Activated T-cell treated with anti-CD3 and anti-CD28 coated beads for 1 hour (primary cell): ENCODE data around the gene PCYT1B.
"Not testable (repeated sequence)": the region's sequence is repeated elsewhere in the genome, so short reads cannot be mapped to it uniquely, and the experiment has no call there.

Experiments
- DNase-seq: peaks from one replicate; pipeline ENCODE4 v3.0.0-alpha.2; 2020; ENCODE audit warnings: low read depth

The PCYT1B gene

DNA sequence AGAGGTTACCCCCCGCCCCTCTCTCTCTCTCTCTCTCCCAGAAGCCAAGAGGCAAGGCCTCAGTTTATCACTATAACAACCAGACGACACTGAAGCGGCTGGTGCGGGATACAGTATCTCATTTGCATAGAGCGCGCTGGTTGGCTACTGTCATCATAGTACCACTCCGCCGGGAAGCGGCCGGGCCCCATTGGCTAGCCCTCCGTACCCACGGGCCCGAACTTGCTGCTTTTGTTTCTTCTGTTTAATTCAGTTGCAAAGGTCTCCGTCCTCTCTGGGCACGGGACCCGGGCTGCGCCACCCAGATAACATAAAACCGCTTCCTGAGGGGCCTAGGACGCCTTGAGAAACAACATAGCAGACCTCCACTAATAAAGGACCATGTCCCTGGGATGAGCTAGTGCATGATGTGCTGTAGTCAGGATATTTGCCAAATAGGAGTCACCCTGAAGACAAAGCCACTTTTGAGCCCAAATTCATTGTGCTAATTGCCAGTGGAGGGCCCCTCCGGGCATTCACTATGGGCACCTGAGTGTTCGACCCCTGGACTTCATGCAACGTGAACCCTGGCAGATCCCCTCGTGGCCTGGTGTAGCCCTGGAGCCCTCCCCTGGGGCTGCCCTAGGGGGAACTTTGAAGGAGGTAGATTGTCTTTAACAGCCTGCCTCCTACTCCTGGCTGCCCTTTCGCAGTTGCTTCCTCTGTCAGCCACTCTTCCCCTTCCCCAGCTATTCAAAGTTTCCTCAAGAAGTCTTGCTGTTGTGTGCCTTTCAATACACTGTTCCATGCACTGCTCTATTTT lies at the start of gene PCYT1B:
TSS of gene PCYT1B (minus strand) at position 91 of the 802 bp plus-strand sequence. CDS start 242 bp downstream, outside the sequence.
- DNase-seq: peak; percentile 32

GRCh38 chrX:24696294-24696693 lies 49.1 kb upstream of the PCYT1B start:
- no peak for DNase-seq

GRCh38 chrX:24694825-24695224 lies 47.7 kb upstream of the PCYT1B start:
- DNase-seq: no peak

DNA sequence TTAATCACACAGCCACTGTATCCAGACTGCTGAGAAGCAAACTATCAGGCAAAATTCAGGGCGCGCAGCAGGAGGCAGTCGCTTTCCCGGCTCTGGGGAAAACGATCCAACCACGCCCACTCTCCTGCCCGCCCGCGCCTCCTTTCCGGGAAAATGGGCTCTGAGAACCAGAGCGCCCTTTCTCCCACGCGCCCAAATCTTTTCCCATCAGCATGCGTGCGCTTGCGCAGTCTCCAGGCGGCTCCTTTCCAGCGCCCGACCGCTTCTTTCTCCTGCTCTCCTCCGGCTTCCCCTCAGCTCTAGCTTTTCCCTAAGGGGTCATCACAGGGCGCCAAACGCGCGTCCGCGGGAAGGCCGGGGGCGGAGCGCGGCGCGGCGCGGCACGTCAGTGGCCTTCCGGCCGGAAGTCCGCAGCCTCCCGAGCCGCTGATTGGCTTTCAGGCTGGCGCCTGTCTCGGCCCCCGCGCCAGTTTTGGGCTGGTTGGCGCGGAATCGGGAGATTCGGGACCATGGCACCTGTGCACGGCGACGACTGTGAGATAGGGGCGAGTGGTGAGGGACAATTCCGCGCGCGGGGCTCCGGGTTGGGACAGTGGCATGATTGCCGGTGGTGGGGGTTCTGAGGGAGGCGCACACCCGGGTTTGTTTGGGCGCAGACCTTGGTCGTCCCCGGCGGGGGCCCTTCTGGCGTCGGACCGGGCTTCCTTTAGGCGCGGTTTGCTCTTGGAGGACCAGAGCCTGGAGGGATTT lies 46.5 kb upstream of the PCYT1B start, which contains the start of gene POLA1:
TSS of gene POLA1 (plus strand) at position 466 of the 750 bp plus-strand sequence. CDS start at position 510, 44 bp downstream.
- DNase-seq: peak; percentile 33

DNA sequence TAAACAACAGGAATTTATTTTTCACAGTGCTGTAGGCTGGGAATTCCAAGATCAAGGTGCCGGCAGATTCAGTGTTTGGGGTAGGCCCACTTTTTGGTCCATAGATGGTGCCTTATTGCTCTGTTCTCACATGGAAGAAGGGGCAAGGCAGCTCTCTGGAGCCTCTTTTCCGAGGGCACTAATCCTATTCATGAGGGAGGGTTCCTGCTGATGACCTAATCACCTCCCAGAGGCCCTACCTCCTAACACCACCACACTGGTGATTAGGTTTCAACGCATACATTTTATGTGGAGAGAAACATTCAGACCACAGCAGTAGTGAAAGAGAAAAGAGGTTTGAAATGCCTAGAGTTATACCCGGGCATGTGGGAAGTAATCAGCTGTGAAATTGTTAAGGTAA lies 45.2 kb upstream of the PCYT1B start:
- DNase-seq: no peak

GRCh38 chrX:24684048-24684447 lies 36.9 kb upstream of the PCYT1B start:
- no peak for DNase-seq

GRCh38 chrX:24682739-24683432 lies 35.7 kb upstream of the PCYT1B start:
- DNase-seq: no peak

- no peak for DNase-seq
Measured at GRCh38 chrX:24676403-24677024, 29.4 kb upstream of the PCYT1B start.

- no peak for DNase-seq
Measured at GRCh38 chrX:24673424-24673823, 26.3 kb upstream of the PCYT1B start.

DNA sequence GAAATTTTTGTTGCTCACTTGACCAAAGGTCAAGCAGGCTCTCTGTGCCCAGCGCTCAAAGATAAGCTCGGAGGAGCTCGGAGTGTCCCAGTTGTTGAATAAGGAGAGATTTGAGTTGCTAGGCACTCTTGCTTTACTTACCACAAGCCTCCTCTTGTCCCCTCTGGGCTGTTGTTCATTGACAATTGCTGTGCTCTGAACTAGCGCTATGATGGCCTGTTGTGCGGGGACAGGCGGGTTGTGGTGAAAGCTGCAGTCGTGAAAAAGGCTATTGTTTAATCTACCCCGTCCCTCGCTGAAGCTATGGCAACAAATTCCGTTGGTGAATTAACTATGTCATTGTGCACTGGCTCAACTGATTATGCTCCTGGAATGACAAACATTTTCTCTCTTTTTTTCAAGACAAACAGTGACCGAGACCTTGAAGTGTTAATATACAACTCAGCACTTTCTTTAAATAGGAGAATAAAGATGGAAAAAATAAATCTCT lies 25.6 kb upstream of the PCYT1B start:
- no peak for DNase-seq

GRCh38 chrX:24668111-24668510 lies 21.0 kb upstream of the PCYT1B start:
- no peak for DNase-seq

DNA sequence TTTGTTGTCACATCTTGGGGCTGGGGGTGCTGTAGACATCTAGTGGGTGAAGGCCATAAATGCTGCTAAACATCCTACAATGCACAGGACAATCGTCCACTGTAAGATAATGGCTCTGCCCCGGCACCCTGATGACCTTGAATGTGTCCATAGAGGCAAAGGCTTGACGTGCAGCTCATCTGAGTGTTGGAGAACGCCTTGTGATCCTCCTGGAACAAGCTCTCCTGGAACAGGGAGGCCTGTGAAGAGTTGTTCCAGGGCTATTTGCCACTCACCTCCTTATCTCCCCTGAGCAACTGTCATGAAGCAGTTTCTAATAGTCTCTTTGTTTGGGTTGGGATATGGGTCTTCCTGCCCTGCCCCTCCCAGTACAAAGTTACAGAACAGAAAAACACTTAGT lies 15.2 kb upstream of the PCYT1B start:
- DNase-seq: no peak

GRCh38 chrX:24661292-24661691 lies 14.1 kb upstream of the PCYT1B start:
- no peak for DNase-seq

GRCh38 chrX:24659646-24660045 lies 12.5 kb upstream of the PCYT1B start:
- no peak for DNase-seq

GRCh38 chrX:24659106-24659505 lies 12.0 kb upstream of the PCYT1B start:
- no peak for DNase-seq

DNA sequence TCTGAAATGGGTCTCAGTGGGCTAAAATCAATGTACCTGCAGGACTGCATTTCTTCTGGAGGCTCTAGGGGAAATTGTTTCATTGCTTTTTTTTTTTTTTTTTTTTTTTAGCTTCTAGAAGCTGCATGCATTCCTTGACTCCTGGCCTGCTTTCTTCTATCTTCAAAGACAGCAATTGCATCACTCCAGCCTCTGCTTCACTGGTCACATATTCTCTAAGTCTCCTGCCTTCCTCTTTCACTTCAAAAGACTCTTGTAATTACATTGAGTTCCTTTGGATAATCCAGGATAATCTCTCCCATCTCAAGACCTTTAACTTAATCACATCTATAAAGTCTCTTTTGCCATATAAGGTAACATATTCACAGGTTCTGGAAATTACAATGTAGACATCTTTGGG lies 11.3 kb upstream of the PCYT1B start:
- no peak for DNase-seq

DNA sequence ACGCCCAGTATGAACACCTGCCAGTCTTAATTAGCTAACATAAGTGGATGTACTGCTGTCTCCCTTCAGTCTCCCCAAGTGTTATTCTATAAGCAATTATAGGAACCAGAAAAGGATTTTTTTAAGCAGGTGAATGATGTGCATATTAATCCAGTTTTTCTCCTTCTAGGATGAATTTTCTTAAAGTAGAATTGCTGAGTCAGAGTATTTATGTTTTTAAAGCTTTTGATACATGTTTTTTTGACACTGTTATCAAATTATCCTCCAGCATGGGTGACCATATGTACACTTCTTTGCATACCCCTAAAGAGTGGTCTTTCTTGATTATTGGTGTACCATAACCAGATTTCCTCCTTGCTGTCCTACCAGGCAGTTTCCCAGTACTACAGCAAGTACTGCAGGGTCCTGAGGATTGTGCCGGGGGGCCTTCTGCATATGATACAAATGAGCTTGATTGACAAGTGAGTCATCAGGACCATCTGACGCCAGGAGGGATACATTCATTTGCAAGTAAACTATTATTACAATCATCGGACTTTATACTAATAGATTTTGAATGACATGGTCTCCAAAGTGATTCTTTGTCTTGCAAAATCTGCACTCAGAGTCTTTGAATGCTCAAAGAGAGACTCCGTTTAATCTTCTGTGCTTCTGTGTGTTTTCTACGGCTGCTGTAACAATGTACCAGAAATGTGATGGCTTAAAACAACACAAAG lies 10.7 kb upstream of the PCYT1B start:
- no peak for DNase-seq

DNA sequence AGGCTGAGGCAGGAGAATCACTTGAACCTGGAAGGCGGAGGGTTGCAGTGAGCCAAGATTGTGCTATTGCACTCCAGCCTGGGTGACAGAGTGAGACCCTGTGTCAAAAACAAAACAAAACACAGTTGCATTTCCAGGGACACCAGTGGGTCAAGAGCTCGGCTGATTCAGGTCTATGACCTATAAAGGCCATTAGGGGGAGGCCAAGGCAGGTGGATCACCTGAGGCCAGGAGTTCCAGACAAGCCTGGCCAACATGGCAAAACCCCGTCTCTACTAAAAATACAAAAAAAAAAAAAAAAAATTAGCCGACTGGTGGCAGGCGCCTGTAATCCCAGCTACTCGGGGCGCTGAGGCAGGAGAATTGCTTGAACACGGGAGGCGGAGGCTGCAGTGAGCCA lies 8.5 kb upstream of the PCYT1B start:
- DNase-seq: not testable (repeated sequence)

DNA sequence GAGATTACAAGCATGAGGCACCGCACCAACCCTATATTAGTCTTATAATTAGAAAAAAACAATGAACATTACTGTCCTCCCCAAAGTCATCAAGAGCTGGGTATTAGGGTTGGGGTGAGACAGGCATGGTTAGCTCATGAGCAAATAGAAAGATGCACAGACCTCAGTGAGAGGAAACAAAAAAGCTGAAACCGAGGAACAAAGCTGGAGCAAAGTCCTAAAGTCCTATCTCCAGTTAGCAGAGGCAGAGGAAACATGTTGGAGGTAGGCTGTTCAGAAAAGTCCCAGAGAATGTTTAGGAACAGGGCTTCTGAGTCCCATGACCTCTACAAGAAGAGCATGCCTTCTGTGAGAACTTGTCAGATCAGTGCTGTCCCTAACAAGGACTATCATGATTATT lies 4.6 kb upstream of the PCYT1B start:
- DNase-seq: no peak

DNA sequence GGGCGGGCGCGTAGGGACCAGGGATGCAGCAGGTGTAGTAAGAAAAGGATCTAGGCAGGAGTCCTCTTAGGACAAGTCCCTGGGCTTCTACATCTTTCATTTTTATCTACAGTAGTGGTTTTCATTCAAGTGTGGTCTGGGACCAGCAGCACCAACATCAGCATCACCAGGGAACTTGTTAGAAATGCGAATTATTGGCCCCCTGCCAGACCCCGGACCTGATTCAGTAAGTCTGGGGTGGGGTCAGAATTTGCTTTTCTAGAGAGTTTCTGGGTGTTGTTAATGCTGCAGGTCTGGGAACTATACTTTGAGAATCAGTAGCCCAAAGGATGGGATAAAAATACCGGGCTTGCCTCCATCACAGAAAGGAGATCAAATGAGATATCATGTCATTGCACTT lies 1.3 kb upstream of the PCYT1B start:
- DNase-seq: no peak

DNA sequence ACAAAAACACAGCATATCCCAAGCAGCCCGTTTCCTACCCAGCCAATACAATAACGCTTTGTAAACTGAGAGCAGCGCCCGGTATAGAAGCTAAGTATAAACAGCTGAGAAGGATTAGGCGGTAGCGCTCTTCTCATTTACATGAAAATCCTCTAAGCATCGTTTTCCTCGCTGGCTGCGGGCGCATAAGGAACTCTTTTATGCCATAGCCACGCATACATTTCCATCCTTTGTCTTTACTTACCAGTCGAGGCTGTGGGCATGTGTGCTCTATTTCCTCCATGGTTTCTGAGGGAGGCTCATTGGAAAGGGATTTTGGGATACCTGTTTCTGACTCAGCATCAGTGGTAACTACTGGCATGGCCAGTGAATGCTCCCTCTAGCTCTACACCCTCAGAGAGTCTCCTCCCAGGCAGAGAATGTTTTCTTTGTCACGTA lies 383 bp downstream of the PCYT1B start:
- no peak for DNase-seq
